Neural crest cell (in vitro differentiated cells): ENCODE measurements around the gene TMEM59L. TPM values are rescaled to one million over a fixed set of nuclear protein-coding genes. Genes with fewer than 3 reads are reported as not detected.

ENCODE experiments used
- DNase-seq: peaks from one replicate; pipeline ENCODE4 v3.0.0; 2021; ENCODE audit warnings: low read depth, mixed read lengths, low spot score
- H3K27ac Mint-ChIP-seq: one replicate; pipeline ENCODE4 v1.8.0; 2021; ENCODE audit warnings: mild to moderate bottlenecking, mixed read lengths; ENCODE audit not compliant: unreplicated experiment
- H3K27me3 Mint-ChIP-seq: 2 replicates; pipeline ENCODE4 v1.8.0; 2021; ENCODE audit warnings: low read depth, mild to moderate bottlenecking, mixed read lengths
- H3K36me3 Mint-ChIP-seq: 2 replicates; pipeline ENCODE4 v1.8.0; 2021; ENCODE audit warnings: low read depth, mild to moderate bottlenecking, mixed read lengths
- H3K4me1 Mint-ChIP-seq: 2 replicates; pipeline ENCODE4 v1.8.0; 2021; ENCODE audit warnings: mixed read lengths
- H3K4me3 Mint-ChIP-seq: one replicate; pipeline ENCODE4 v1.8.0; 2021; ENCODE audit warnings: mild to moderate bottlenecking, mixed read lengths
- H3K9me3 Mint-ChIP-seq: 2 replicates; pipeline ENCODE4 v1.8.0; 2021; ENCODE audit warnings: mixed read lengths
- CTCF ChIP-seq: fragments of 200-600 bp; sonication (generic); conservative IDR thresholded peaks from 2 replicates; pipeline ENCODE4 v1.5.0; 2021; ENCODE audit warnings: antibody characterized with exemption, mild to moderate bottlenecking
- long read RNA-seq: library from polyadenylated mRNA; unstranded; transcript quantifications from one replicate; pipeline ENCODE4 v2.0.0, GENCODE V29; 2020
- total RNA-seq: library from RNA; stranded (reverse); gene quantifications from 2 replicates; pipeline ENCODE4 v1.2.1, GENCODE V29; 2021

TMEM59L gene
- 6.4 and 6.5 TPM in 2 replicates for total RNA-seq
- long read RNA-seq, partial matches to known transcripts, result 0 of 1 reads
- long read RNA-seq, other reads (novel, unspliced or antisense), result 1 of 1 reads

DNA sequence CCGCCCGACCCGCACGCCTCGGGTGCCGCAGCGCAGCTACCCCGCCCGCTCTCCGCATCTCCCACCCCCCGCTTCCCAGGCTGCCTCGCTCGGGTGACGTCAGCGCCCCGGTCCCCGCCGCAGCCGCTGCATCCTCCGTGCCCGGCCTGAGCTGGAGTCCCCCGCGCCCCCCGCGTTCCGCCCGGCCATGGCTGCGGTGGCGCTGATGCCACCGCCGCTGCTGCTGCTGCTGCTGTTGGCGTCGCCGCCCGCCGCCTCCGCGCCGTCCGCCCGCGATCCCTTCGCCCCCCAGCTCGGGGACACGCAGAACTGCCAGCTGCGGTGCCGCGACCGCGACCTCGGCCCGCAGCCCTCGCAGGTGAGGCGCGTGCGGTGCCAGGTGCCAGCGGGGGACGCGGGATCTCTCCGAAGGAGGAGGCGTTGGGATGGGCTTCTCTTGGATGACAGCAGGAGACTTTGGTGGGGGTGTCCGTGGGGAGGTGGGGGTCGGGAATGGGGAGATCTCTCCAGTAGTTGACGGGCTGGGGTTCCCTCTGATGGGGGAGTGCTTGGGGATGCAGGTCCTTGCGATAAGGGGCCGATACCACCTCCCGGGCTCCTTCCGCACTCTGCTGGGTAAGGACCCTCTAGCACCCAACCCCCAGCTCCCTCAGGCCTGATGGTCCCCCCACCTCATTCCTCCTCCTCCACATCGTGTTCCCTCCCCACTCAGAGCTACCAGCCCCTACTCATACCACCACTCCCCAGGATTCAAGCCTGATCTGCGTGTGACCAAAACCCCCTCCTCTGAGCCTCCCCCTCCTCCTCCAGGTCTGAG lies at the start of gene TMEM59L:
TMEM59L (plus strand) TSS at position 99 of the 817 bp plus-strand sequence; CDS start at position 188, 89 bp downstream.
- H3K36me3 Mint-ChIP-seq, result no peaks in the 10 kb centered on the region
- no peak for DNase-seq

DNA sequence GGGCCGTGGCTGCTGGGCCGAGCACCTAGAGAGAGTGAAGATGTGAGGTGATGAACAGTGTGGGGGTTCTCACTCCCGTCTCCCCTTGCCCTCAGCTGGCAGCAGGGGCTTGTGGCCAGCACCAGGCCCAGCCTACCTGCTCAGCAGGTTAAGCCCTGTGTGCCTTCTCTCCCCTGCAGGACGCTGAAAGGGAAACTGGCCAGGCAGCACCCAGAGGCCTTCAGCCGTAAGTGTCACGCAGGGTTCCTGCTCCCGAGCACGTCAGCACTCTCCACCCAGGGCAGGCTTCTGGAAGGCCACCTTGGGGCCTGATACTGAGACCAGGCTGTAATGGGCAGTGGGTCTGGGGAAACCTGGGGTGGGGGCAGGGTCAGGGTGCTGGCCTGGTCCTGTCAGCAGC lies 45.7 kb upstream of the TMEM59L start:
- H3K4me1 Mint-ChIP-seq, result peaks cover 8% of the 10 kb centered on the region
- DNase-seq, result no peak
- no peak overlapping the region for H3K4me3 Mint-ChIP-seq
- H3K27ac Mint-ChIP-seq, result no peak overlapping the region
- H3K9me3 Mint-ChIP-seq, result no peaks in the 10 kb centered on the region
- H3K36me3 Mint-ChIP-seq, result peaks cover 9% of the 10 kb centered on the region
- no peak for TF ChIP-seq CTCF
- H3K27me3 Mint-ChIP-seq, result no peaks in the 10 kb centered on the region

More for the DNA sequence above, at the start of gene TMEM59L:
- Mint-ChIP-seq H3K9me3 (peaks cover 5% of the 10 kb centered on the region), H3K4me1 (peaks cover 23% of the 10 kb centered on the region), H3K27me3 (peaks cover 82% of the 10 kb centered on the region), H3K27ac (no peak within 1 kb of the TSS), H3K4me3 (peak within 1 kb of the TSS; percentile 85)
- TF ChIP-seq CTCF, result no peak

DNA sequence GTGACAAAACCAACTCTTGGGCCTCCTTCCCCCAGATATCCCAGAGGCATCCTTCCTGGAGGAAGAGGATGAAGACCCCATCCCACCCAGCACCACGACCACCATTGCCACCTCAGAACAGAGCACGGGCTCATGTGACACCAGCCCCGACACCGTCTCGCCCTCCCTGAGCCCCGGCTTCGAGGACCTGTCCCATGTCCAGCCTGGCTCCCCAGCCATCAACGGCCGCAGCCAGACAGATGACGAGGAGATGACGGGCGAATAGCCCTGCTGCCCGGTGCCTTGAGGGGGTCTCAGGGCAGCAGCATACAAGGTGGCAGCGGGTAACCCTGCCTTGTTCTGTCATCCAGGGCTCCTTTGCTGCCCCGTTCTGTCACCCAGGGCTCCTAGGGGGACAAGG lies 44.3 kb upstream of the TMEM59L start:
- Mint-ChIP-seq H3K27me3 (no peaks in the 10 kb centered on the region), H3K4me1 (peaks cover 20% of the 10 kb centered on the region), H3K4me3 (peak overlapping the region; percentile 47), H3K36me3 (peaks cover 13% of the 10 kb centered on the region), H3K9me3 (no peaks in the 10 kb centered on the region), H3K27ac (no peak overlapping the region)
- no peak for TF ChIP-seq CTCF
- DNase-seq, result no peak

- no peaks in the 10 kb centered on the region for H3K9me3 Mint-ChIP-seq
- peak; percentile 7 for TF ChIP-seq CTCF
- H3K4me1 Mint-ChIP-seq, result peaks cover 25% of the 10 kb centered on the region
- peak; percentile 98 for DNase-seq
- peaks cover 8% of the 10 kb centered on the region for H3K36me3 Mint-ChIP-seq
- H3K4me3 Mint-ChIP-seq, result peak within 1 kb of the TSS; percentile 85
- H3K27ac Mint-ChIP-seq, result peak within 1 kb of the TSS; percentile 94
- H3K27me3 Mint-ChIP-seq, result no peaks in the 10 kb centered on the region
Measured at GRCh38 chr19:18571564-18572344, 40.9 kb upstream of the TMEM59L start, which contains the start of gene UBA52. UBA52 (plus strand) TSS chr19:18571857; CDS start chr19:18573301, 1,444 bp downstream.

- Mint-ChIP-seq H3K4me1 (peaks cover 25% of the 10 kb centered on the region), H3K4me3 (peak overlapping the region; percentile 64), H3K27ac (no peak overlapping the region), H3K36me3 (peaks cover 5% of the 10 kb centered on the region), H3K27me3 (no peaks in the 10 kb centered on the region), H3K9me3 (no peaks in the 10 kb centered on the region)
- DNase-seq, result no peak
- no peak for TF ChIP-seq CTCF
Measured at GRCh38 chr19:18574691-18575291, 37.9 kb upstream of the TMEM59L start.
